NCI-H2196 (cell line): ENCODE measurements around the gene TBC1D12.
"Not testable (repeated sequence)": the region's sequence is repeated elsewhere in the genome, so short reads cannot be mapped to it uniquely, and the experiment has no call there.

ENCODE experiments used
- DNase-seq: peaks from one replicate; lab custom pipeline; 2025; ENCODE audit not compliant: unreplicated experiment; lab: John Stamatoyannopoulos, UW

The TBC1D12 gene

DNA sequence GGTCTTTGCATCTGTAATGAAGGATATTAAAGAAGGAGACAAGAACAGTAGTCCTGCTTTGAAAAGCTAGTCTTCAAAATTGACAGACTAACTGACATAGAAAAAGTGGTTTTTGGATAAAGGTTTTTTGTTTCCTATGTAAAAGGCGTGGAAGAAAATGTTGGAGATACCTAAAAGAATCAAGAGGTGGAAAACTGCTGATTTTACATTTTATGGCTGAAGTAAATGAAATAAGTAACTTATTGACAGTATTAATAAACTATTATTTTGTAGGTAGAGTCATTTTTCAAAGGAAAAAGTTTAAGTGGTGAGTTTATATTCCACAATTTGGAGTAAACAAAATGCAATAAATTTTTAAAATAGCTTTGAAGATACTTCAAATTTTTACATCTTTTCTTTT lies 130.7 kb downstream of the TBC1D12 start:
- DNase-seq, result no peak

DNA sequence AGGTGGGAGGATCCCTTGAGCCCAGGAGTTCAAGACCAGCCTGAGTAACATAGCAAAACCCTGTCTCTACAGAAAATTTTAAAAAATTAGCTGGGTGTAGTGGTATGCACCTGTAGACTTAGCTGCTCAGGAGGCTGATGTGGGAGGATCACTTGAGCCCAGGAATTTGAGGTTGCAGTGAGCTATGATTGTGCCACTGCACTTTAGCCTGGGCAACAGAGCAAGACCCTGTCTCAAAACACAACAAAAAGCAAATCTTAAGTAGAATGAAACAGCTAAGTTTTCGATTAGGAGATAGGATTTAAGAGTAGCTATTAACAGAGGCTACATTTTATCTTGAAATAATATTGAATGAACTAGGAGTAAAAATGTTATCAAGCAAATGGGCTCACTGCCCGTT lies 139.9 kb downstream of the TBC1D12 start:
- not testable (repeated sequence) for DNase-seq

DNA sequence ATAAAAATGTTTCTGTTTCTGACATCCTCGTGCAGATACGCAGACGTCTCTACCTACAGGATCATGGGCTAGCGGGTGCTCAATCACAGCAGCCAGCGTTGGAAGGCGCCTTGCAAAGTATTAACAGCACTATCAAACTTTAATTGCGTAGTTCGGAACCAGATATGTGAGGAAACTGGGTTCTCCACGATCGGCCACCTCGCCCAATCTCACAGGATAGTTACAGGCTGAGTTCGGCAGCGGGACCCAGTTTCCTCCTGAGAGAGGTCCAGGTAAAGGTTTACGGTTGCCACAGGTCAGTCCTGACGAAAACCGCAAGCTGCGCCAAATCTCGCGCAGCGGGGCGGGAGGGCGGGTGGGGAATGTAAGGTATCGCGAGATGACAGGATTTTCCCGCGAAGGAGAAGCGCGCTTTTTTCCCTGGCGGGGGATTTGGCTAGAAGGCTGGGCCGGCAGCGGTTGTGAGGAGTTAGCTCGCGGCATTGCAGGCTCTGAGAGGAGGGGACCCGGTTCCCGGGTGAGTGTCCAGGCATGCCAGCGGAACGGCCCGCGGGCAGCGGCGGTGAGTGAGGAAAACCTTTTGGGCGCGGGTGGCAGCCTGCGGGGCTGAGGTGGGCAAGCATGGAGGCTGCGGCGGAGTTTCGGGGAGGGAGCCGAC lies 143.2 kb downstream of the TBC1D12 start, which contains the start of gene HELLS:
Gene HELLS (plus strand): TSS at position 398 of the 658 bp plus-strand sequence. CDS start 134 bp downstream, at position 532.
- DNase-seq, result peak; percentile 72

DNA sequence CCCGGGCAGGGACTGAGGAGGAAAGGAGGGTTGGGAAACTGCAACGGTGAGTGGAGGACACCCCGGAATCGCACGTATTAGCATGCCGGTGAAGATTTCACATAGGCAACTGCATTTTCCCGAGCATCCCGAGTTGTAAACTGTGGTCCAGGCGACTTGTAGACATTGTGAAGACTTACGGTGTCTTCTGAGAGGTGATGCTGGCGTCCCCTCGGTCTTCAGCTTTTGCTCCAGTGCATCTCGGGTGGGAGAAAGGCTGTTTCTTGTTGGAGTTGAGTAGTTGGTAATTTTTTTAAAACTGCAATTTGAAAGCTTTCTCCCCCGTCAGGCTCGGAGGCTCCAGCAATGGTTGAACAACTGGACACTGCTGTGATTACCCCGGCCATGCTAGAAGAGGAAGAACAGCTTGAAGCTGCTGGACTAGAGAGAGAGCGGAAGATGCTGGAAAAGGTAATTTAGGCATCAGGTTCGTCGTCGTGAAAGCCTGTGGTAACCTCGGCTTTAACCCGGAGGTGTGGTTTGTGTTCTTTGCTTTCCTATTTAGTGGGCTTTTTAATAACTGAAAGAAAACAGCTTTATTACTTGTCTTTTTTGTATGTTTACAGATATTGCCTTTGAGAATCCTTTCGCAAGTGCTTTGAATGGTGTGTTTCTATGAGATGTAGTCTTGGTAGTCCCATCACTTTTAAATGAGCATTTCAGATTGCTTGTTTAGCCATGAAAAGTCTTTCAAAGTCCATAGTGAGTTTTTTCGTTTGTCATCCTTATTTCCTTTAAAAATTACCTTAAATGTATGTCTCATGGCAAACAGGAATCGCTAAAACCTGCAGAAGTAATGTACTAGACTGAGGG lies 143.9 kb downstream of the TBC1D12 start:
- DNase-seq, result no peak

DNA sequence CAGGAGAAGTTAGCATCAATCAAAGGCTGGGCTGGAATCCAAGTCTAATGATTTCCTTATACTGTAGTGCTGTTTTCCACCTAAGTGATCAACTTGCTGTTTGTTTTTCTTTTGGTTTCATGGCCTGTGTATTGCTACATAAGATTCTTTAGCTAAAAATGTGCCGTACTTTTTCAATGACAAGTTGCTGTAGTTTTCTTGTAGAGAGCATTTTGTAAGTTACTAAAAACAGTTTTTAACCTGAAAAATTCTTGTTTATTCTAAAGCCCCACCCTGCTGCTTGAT lies 144.5 kb downstream of the TBC1D12 start:
- no peak for DNase-seq

DNA sequence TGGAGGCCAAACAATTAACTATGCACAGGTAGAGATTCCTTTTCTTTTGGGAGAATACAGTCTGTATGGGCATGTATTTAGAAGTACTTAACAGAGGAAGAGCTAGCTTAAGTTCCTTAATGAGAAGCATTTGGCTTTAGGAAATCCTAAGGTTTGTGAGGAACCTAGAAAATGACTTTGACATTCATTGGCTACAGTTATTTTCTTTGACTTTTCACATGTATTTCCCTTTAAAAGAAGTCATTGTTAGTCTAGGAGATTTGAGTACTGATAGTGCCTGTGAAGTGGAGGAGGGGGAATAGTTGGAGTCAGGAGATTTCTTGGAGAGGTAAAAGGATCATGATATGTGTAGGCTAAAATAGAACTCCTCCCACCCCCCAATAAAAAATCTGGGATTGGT lies 146.9 kb downstream of the TBC1D12 start:
- no peak for DNase-seq

DNA sequence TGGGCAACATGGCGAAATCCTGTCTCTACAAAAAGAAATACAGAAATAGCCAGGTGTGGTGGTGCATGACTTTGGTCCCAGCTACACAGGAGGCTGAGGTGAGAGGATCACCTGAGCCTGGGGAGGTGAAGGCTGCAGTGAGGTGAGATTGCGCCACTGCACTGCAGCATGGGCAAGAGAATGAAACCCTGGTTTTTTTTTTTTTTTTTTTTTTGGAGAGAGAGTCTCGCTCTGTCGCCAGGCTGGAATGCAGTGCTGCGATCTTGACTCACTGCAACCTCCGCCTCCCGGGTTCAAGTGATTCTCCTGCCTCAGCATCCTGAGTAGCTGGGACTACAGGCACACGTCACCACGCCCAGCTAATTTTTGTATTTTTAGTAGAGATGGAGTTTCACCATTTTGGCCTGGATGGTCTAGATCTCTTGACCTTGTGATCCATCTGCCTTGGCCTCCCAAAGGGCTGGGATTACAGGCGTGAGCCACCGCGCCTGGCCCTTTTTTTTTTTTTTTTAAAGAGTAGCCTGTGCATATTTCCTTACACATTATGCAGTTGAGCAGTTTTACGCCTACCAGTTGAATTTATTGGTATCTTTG lies 165.5 kb downstream of the TBC1D12 start:
- DNase-seq, result not testable (repeated sequence)

DNA sequence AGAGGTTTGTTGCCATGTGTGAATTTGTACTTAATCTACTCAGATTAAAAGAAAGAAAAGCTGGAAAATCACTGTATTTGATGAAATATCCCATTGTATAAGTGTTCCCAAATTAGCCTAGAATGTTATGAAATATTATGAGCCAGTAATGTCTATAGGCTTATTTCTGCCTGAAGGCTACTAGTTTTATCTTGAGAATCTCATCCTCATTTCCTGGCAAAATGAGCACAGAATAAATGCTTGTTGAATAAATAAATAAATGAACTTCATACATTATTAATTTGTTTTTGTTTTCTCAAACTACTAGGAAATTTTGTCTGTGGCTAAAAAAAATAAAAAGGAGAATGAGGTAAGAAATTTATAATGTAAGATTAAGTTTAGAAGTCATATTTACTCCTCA lies 168.7 kb downstream of the TBC1D12 start:
- no peak for DNase-seq

DNA sequence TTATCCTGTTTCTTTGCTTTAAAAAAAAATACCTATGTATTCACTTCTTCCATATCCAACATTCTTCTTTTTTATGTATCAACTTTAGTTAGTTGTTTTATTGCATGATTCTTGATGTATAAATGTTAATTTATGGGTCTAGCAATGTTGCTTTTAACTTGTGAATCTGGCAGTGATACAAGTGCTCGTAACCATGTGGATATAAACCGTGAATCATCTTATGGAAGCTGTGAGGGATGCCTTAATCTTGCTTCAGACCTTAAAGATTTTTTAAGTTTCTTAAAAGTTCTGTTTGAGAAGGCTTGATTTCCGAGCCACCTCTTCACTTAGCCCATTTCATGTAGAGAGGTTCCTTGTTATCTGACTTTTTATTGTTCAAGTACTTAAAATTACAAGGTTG lies 169.2 kb downstream of the TBC1D12 start:
- no peak for DNase-seq

DNA sequence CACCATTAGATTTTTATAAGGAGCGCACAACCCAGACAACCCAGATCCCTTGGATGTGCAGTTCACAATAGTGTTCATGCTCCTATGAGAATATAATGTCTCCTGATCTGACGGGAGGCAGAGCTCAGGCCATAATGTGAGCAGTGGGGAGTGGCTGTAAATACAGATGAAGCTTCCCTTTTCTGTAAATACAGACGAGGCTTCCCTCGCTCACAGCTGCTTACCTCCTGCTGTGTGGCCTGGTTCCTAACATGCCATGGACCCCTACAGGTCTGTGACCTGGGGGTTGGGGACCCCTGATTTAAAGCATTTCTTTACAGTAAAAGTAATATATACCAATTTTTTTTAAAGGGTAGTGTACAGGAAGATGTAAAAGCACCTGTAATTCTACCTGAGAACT lies 176.4 kb downstream of the TBC1D12 start:
- no peak for DNase-seq

DNA sequence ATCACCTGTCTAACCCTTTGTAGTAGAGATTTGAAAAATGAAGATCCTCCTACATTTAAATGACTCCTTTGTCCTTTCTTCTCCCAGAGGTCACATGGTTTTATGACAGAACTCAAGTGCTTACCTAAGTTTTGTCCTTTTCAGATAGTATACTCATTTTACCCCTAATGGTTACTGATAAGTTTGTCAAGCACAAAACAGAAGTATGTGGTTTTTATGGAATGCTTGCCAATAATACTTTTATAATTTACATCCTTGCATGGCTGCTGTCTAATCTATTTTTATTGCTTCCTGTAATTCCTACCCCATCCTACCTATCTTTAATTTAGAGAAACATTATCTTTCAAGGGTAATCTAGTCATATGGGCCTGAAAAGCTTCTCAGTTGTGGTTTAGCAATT lies 180.8 kb downstream of the TBC1D12 start:
- no peak for DNase-seq
